ENCODE measurements around the gene VNN1.

DNA sequence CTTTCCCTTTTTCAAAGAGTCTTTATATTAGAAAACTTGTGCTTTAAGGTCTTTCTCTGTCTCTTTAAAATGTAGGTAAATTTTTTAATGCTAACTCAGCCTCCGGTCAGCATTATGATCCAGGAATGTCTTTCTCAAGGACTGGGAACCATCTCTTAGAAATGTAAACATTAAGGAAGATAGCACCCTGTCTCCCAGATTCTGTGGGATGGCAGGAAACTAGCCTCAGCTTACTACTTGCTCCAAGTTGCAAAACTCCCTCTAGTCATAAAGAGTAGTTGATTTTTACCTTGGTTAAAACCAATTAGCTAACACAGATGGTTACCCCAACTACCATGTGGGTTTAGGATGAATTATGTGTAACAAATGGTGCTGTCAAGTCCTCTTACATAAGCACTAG is 50.2 kb downstream of the VNN1 start:
- TF ChIP-seq, protein P1, sequence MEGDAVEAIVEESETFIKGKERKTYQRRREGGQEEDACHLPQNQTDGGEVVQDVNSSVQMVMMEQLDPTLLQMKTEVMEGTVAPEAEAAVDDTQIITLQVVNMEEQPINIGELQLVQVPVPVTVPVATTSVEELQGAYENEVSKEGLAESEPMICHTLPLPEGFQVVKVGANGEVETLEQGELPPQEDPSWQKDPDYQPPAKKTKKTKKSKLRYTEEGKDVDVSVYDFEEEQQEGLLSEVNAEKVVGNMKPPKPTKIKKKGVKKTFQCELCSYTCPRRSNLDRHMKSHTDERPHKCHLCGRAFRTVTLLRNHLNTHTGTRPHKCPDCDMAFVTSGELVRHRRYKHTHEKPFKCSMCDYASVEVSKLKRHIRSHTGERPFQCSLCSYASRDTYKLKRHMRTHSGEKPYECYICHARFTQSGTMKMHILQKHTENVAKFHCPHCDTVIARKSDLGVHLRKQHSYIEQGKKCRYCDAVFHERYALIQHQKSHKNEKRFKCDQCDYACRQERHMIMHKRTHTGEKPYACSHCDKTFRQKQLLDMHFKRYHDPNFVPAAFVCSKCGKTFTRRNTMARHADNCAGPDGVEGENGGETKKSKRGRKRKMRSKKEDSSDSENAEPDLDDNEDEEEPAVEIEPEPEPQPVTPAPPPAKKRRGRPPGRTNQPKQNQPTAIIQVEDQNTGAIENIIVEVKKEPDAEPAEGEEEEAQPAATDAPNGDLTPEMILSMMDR (IDR thresholded peaks at IDR 0.05), result no peak
- no peak for TF ChIP-seq POLR2A (IDR thresholded peaks at IDR 0.05)

Measured in heart left ventricle (tissue), 13 donors.